ENCODE data around the gene PDIK1L.

DNA sequence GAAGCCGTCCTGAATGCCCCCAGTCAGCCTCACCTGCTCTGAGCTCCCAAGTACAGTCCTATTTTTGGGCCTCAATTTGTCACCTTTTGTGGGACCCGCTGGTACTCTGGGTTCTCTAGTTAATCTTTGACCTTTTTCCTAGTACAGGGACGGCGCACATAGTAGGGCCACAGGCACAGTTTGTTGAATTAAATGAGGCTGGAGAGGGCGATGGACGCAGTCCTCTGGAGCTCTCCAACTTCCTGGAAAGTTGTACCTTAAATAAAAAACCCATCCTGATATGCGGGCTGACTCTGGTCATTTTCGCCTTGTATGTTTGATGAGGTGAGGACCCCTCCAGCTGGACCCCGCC, 52.0 kb downstream of the PDIK1L start:
- TF ChIP-seq EZH2 (IDR thresholded peaks at IDR 0.05; ENCODE audit: low read depth), result no peak
- TF ChIP-seq, protein P1, sequence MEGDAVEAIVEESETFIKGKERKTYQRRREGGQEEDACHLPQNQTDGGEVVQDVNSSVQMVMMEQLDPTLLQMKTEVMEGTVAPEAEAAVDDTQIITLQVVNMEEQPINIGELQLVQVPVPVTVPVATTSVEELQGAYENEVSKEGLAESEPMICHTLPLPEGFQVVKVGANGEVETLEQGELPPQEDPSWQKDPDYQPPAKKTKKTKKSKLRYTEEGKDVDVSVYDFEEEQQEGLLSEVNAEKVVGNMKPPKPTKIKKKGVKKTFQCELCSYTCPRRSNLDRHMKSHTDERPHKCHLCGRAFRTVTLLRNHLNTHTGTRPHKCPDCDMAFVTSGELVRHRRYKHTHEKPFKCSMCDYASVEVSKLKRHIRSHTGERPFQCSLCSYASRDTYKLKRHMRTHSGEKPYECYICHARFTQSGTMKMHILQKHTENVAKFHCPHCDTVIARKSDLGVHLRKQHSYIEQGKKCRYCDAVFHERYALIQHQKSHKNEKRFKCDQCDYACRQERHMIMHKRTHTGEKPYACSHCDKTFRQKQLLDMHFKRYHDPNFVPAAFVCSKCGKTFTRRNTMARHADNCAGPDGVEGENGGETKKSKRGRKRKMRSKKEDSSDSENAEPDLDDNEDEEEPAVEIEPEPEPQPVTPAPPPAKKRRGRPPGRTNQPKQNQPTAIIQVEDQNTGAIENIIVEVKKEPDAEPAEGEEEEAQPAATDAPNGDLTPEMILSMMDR (conservative IDR thresholded peaks at IDR 0.05), result no peak
